ENCODE measurements around the gene CPEB1. TPM values are rescaled to one million over a fixed set of nuclear protein-coding genes. Genes with fewer than 3 reads are reported as not detected.

The CPEB1 gene
- total and polyA plus RNA-seq, 2 of the 13 experiments (the other 11 are each of a cell fraction or from before 2014, with no cell fraction given), result 0.03 to 0.07 TPM

- peak; percentile 85; the same call in 1 of the 2 replicates for TF ChIP-seq ISX (CRISPR knock-in tag; conservative IDR thresholded peaks at IDR 0.05)
- TF ChIP-seq PRDM10 (CRISPR knock-in tag; IDR thresholded peaks at IDR 0.05; ENCODE audit: low read depth), result peak; percentile 99
- no peak for TF ChIP-seq RBAK (CRISPR knock-in tag; IDR thresholded peaks at IDR 0.05)
- TF ChIP-seq HDAC1 (CRISPR knock-in tag; IDR thresholded peaks at IDR 0.05), result peak; percentile 80
- TF ChIP-seq, protein P1, sequence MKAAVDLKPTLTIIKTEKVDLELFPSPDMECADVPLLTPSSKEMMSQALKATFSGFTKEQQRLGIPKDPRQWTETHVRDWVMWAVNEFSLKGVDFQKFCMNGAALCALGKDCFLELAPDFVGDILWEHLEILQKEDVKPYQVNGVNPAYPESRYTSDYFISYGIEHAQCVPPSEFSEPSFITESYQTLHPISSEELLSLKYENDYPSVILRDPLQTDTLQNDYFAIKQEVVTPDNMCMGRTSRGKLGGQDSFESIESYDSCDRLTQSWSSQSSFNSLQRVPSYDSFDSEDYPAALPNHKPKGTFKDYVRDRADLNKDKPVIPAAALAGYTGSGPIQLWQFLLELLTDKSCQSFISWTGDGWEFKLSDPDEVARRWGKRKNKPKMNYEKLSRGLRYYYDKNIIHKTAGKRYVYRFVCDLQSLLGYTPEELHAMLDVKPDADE (CRISPR knock-in tag; IDR thresholded peaks at IDR 0.05), result peak; percentile 94
- no peak; the same call in 1 of the 2 replicates for TF ChIP-seq RELA (CRISPR knock-in tag; IDR thresholded peaks at IDR 0.05)
- TF ChIP-seq SRY (CRISPR knock-in tag; IDR thresholded peaks at IDR 0.05), result 0 out of 2 replicates have a peak, but pooled peaks have one; percentile 61
- peak; percentile 87 for TF ChIP-seq ZNF777 (CRISPR knock-in tag; IDR thresholded peaks at IDR 0.05)
- TF ChIP-seq ZNF605 (CRISPR knock-in tag; IDR thresholded peaks at IDR 0.05), result peak; percentile 65; the same call in 1 of the 2 replicates
- no peak for TF ChIP-seq RAD51 (IDR thresholded peaks at IDR 0.05; ENCODE audit: borderline replicate concordance)
- no peak for TF ChIP-seq RARA (CRISPR knock-in tag; IDR thresholded peaks at IDR 0.05)
- TF ChIP-seq MED13 (CRISPR knock-in tag; IDR thresholded peaks at IDR 0.05), result peak; percentile 58; the same call in 1 of the 2 replicates
- TF ChIP-seq CBX1 (IDR thresholded peaks at IDR 0.05; ENCODE audit: low read depth), result peak; percentile 83
- TF ChIP-seq ZNF839 (CRISPR knock-in tag; IDR thresholded peaks at IDR 0.05; ENCODE audit: borderline replicate concordance), result no peak
- TF ChIP-seq, protein P2, sequence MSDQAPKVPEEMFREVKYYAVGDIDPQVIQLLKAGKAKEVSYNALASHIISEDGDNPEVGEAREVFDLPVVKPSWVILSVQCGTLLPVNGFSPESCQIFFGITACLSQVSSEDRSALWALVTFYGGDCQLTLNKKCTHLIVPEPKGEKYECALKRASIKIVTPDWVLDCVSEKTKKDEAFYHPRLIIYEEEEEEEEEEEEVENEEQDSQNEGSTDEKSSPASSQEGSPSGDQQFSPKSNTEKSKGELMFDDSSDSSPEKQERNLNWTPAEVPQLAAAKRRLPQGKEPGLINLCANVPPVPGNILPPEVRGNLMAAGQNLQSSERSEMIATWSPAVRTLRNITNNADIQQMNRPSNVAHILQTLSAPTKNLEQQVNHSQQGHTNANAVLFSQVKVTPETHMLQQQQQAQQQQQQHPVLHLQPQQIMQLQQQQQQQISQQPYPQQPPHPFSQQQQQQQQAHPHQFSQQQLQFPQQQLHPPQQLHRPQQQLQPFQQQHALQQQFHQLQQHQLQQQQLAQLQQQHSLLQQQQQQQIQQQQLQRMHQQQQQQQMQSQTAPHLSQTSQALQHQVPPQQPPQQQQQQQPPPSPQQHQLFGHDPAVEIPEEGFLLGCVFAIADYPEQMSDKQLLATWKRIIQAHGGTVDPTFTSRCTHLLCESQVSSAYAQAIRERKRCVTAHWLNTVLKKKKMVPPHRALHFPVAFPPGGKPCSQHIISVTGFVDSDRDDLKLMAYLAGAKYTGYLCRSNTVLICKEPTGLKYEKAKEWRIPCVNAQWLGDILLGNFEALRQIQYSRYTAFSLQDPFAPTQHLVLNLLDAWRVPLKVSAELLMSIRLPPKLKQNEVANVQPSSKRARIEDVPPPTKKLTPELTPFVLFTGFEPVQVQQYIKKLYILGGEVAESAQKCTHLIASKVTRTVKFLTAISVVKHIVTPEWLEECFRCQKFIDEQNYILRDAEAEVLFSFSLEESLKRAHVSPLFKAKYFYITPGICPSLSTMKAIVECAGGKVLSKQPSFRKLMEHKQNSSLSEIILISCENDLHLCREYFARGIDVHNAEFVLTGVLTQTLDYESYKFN (CRISPR knock-in tag; conservative IDR thresholded peaks at IDR 0.05), result 0 out of 2 replicates have a peak, but pooled peaks have one; percentile 44
- no peak for TF ChIP-seq ZBTB49 (CRISPR knock-in tag; IDR thresholded peaks at IDR 0.05; ENCODE audit: borderline replicate concordance)
Measured at GRCh38 chr15:82540055-82540983, 106.8 kb downstream of the CPEB1 start, which contains the start of gene RPS17 (continued).

Data from HepG2 (cell line).